DMS153 treated with DMSO at 0.1 percent for 48 hours (cell line): ENCODE results near the gene CT45A7.
"Not testable (repeated sequence)": the region's sequence is repeated elsewhere in the genome, so short reads cannot be mapped to it uniquely, and the experiment has no call there.

Experiments used
- DNase-seq: peaks from one replicate; lab custom pipeline; 2025; ENCODE audit not compliant: unreplicated experiment; lab: John Stamatoyannopoulos, UW

The CT45A7 gene, protein sequence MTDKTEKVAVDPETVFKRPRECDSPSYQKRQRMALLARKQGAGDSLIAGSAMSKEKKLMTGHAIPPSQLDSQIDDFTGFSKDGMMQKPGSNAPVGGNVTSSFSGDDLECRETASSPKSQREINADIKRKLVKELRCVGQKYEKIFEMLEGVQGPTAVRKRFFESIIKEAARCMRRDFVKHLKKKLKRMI

DNA sequence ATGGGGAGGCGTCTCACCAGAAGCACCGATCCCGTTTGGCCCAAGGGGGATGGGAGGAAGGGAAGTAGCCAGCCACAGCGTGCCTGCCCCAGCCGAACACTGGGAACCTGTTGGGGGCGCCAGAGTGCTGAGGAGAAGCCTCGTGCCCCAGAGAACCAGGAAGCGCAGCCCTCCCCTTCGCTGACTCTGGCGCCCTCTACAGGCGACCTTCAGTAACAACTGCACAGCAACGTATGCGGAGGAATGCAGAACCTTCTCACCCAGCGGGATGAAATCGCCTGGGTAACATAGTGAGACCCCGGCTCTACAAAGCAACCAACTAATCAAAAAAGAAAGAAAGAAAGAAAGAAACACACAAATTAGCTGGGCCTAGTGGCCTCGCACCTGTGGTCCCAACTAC lies at the start of gene CT45A7:
CT45A7 (minus strand) TSS at position 101 of the 400 bp plus-strand sequence. CDS start 3,747 bp downstream, outside the sequence.
- DNase-seq = not testable (repeated sequence)

DNA sequence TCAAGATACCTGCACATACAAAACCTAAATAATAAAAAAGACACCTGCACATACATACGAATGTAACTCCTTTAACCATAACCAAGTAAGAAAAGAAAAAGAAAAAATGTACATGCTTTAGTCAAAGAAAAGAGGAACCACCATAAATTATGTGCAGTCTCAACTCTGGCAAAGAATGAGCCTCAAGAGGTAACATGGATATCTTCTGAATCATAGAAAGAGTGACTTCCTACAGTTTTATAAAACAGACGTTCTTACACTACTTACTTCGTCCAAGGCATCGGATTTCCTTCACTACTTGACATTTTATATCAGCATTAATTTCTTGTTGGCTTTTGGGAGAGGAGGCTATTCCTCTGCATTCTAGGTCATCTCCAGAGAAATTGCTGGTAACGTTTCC lies 45.7 kb upstream of the CT45A7 start:
- DNase-seq = not testable (repeated sequence)

DNA sequence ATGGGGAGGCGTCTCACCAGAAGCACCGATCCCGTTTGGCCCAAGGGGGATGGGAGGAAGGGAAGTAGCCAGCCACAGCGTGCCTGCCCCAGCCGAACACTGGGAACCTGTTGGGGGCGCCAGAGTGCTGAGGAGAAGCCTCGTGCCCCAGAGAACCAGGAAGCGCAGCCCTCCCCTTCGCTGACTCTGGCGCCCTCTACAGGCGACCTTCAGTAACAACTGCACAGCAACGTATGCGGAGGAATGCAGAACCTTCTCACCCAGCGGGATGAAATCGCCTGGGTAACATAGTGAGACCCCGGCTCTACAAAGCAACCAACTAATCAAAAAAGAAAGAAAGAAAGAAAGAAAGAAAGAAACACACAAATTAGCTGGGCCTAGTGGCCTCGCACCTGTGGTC lies 34.6 kb upstream of the CT45A7 start, which contains the start of gene CT45A9:
CT45A9 (minus strand) TSS at position 101 of the 400 bp plus-strand sequence. CDS start 3,751 bp downstream, outside the sequence.
- DNase-seq = not testable (repeated sequence)

DNA sequence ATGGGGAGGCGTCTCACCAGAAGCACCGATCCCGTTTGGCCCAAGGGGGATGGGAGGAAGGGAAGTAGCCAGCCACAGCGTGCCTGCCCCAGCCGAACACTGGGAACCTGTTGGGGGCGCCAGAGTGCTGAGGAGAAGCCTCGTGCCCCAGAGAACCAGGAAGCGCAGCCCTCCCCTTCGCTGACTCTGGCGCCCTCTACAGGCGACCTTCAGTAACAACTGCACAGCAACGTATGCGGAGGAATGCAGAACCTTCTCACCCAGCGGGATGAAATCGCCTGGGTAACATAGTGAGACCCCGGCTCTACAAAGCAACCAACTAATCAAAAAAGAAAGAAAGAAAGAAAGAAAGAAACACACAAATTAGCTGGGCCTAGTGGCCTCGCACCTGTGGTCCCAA lies 17.4 kb upstream of the CT45A7 start, which contains the start of gene CT45A8:
CT45A8 (minus strand) TSS at position 101 of the 400 bp plus-strand sequence. CDS start 3,755 bp downstream, outside the sequence.
- not testable (repeated sequence) for DNase-seq

DNA sequence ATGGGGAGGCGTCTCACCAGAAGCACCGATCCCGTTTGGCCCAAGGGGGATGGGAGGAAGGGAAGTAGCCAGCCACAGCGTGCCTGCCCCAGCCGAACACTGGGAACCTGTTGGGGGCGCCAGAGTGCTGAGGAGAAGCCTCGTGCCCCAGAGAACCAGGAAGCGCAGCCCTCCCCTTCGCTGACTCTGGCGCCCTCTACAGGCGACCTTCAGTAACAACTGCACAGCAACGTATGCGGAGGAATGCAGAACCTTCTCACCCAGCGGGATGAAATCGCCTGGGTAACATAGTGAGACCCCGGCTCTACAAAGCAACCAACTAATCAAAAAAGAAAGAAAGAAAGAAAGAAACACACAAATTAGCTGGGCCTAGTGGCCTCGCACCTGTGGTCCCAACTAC lies 17.2 kb downstream of the CT45A7 start, which contains the start of gene CT45A2:
CT45A2 (minus strand) TSS at position 101 of the 400 bp plus-strand sequence. CDS start 3,747 bp downstream, outside the sequence.
- not testable (repeated sequence) for DNase-seq

DNA sequence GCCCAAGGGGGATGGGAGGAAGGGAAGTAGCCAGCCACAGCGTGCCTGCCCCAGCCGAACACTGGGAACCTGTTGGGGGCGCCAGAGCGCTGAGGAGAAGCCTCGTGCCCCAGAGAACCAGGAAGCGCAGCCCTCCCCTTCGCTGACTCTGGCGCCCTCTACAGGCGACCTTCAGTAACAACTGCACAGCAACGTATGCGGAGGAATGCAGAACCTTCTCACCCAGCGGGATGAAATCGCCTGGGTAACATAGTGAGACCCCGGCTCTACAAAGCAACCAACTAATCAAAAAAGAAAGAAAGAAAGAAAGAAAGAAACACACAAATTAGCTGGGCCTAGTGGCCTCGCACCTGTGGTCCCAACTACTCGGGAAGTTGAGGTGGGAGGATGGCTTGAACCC lies 34.4 kb downstream of the CT45A7 start, which contains the start of gene CT45A6:
CT45A6 (minus strand) TSS at position 101 of the 400 bp plus-strand sequence. CDS start 3,794 bp downstream, outside the sequence.
- not testable (repeated sequence) for DNase-seq

DNA sequence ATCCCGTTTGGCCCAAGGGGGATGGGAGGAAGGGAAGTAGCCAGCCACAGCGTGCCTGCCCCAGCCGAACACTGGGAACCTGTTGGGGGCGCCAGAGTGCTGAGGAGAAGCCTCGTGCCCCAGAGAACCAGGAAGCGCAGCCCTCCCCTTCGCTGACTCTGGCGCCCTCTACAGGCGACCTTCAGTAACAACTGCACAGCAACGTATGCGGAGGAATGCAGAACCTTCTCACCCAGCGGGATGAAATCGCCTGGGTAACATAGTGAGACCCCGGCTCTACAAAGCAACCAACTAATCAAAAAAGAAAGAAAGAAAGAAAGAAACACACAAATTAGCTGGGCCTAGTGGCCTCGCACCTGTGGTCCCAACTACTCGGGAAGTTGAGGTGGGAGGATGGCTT lies 51.7 kb downstream of the CT45A7 start, which contains the start of gene CT45A5:
CT45A5 (minus strand) TSS at position 101 of the 400 bp plus-strand sequence. CDS start 3,774 bp downstream, outside the sequence.
- not testable (repeated sequence) for DNase-seq
